NCI-H345 treated with DMSO at 0.1 percent for 48 hours (cell line): ENCODE data around the gene NGF.

Experiments
- DNase-seq: peaks from one replicate; lab custom pipeline; 2025; ENCODE audit not compliant: unreplicated experiment; lab: John Stamatoyannopoulos, UW

Gene NGF

GRCh38 chr1:115283249-115283648 lies 54.8 kb downstream of the NGF start:
- no peak for DNase-seq

DNA sequence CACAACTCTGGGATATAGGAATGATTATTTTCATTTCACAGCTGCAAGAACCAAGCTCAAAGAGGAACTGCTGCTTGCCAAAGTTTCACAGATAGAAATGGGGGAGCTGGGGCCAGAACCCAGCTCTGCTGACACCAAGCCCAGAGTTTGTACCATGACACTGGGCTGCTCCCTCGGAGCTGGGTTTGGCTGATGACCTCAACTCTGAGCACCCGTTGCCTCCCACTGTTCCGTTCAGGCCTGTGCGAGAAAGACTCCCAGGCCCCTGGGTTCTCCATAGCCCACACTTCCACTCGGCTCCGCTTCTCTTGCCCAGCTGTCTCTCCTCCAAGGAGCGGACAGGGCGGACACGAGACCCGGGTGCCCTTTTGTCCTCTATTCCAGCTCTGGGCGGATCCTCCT lies 55.2 kb downstream of the NGF start:
- DNase-seq: no peak

GRCh38 chr1:115281143-115281542 lies 56.9 kb downstream of the NGF start:
- no peak for DNase-seq

GRCh38 chr1:115280064-115280463 lies 58.0 kb downstream of the NGF start:
- DNase-seq: no peak

DNA sequence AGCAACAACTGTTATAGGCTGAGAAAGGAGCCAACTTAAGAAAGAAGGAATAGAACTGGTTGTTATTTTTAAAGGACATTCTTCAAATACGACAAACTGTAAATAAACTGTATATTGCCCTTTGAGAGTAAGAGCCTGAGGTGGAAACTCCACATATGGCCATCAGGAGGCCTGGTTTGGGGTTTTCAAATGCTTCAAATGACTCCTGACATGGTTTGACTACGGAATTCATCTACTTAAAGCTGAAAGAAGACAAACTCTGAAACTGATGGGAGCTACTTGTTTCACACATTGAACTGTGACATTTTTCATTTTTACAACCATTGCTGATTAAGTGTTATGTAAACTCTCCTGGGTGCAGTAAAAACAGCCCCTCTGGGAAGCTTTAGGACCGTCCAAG lies 59.8 kb downstream of the NGF start:
- no peak for DNase-seq

- no peak for DNase-seq
Observed at GRCh38 chr1:115277276-115277675, 60.8 kb downstream of the NGF start.

GRCh38 chr1:115275216-115275615 lies 62.8 kb downstream of the NGF start:
- no peak for DNase-seq

GRCh38 chr1:115274467-115274866 lies 63.6 kb downstream of the NGF start:
- DNase-seq: no peak

GRCh38 chr1:115266729-115267421 lies 71.2 kb downstream of the NGF start:
- DNase-seq: no peak

DNA sequence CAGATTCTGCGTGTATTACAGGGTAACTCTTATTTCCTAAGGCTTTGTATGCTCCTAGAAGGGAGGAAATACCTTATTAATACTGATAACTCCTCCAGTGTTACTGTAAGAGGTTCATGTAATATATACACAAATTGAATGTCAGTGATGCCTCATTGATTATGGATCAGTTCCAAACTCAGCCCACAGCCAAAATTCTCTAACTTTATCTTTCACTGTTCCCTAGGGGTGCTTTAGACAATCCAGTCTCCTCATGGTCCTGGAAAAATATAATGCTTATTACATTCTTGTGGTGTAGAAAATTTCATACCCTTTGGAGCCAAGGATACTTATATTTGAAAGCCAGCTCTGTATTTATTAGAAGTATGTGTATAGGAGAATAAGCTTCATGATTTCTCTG lies 73.0 kb downstream of the NGF start:
- DNase-seq: no peak

DNA sequence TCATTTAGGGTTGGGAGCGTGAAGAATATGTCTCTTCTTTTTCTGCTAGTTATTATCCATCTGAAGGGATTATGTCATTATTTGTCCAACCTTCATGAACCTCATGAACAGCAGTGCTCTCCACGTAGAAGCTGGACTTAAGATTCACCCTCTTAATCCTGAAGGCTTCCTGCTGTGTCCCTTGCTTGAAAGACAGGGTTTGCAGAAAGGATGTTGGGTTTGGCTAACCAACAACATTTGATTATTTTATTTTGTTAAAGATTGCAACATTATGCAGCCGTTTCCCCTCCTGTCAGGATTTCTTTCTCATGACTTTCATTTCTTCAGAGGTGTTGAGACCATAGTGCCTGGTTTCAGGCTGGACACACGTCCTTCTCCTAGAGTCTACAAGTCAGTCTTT lies 75.2 kb downstream of the NGF start:
- no peak for DNase-seq

GRCh38 chr1:115261496-115261895 lies 76.6 kb downstream of the NGF start:
- DNase-seq: no peak

DNA sequence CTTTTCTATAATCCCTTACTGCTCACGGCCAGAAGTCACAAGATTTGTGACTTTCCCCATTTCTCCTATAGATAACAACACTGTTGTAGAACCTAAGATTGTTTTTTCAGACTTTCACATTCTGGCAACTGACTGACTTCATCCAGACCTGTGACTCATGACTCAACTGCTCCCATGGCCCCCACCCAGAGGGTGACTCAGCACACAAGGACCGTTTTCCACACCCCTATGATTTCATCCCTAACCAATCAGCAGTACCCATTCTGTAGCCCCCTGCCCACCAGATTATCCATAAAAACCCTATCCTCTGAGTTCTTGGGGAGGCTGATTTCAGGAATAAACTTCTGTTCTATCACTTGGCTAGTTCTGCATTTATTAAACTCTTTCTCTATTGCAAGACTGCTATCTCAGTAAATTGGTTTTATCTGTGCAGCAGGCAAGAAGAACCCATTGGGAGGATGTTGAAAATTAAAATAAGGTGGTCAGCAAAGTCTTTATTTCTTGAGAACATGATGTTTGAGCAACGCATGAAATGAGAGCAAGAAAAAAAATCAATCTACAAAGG lies 79.7 kb downstream of the NGF start:
- DNase-seq: no peak

GRCh38 chr1:115257591-115257990 lies 80.5 kb downstream of the NGF start:
- DNase-seq: no peak

GRCh38 chr1:115255154-115255553 lies 82.9 kb downstream of the NGF start:
- no peak for DNase-seq

DNA sequence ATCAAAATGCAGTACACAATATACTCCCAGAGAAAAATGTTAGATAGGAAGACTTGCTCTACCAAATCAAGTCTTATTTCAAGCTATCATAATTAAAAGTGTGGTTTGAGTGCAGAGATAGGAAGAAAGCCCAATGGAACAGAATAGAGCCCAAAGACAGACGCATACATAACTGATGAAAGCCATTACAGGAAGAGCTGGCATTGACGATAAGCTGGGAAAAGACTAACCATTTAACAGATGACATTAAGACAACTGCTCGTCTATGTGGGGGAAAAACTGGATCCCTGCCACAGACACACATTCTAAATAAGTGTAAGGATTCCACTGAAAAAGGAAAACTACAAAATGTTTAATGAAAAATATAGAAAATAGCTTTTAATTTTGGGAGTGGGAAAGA lies 85.5 kb downstream of the NGF start:
- no peak for DNase-seq

GRCh38 chr1:115251856-115252255 lies 86.2 kb downstream of the NGF start:
- no peak for DNase-seq

GRCh38 chr1:115251340-115251748 lies 86.7 kb downstream of the NGF start:
- no peak for DNase-seq

DNA sequence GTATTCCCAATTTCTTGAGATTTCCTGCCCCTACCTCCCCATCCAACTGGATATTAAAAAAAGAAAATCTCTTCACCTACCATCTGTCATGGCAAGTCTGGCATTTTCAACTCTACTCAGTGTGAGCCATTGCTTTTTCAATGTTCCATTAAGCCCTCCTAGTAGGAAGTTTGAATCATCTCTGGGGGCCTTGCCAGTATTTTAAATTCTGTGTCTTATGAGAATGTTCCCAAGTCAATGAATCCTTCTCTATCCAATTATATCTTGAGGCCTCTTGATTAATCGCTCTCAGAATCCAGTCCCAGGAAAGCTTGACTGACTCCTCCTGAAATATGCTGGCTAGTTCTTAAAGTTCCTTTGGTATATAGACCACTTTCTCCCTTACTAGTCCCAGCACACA lies 91.5 kb downstream of the NGF start:
- DNase-seq: no peak

GRCh38 chr1:115245227-115245626 lies 92.8 kb downstream of the NGF start:
- DNase-seq: no peak

- no peak for DNase-seq
Observed at GRCh38 chr1:115242543-115242942, 95.5 kb downstream of the NGF start.

DNA sequence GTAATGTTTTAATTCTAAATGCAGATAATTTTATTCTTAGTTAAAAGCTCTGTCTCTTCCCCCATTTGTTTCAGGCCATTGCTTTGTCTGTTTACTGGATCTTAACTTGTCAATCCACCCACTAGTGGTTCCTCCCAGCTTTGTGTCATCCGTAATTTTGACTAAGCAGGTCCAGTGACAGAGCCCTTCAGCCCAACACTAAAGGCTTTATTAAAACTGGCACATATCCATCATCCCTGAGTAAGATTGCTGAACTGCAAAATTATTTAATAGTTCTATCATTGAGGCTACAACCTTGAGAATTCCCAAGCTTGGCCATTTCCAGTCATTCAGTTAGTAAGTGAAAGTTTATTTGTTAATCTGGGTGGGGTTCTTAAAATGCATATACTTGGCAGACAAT lies 96.7 kb downstream of the NGF start:
- DNase-seq: no peak

DNA sequence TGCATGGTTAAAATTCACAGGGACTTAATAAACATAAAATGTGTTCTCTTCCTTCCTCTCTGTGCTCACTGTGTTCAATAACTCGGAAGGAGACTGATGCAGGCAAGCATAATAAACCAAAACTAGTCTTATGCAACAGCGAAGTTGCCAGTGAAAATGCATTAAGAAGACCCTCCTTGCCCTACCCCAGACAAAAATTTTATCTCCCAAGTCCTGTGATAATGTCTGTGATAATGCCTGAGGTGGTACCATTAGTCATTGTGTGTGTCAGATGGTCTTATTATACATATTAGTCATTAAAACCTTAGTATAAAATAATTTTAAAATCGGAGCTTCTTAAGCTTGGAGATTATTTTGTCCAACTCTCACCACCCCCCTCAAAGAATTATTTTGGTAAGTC lies 97.8 kb downstream of the NGF start:
- no peak for DNase-seq
